PFSK-1 (cell line): ENCODE data around the gene CA7.

ENCODE experiments used
- FOXP2 ChIP-seq: optimal IDR thresholded peaks from 2 replicates; pipeline ENCODE3; 2011; ENCODE audit warnings: borderline replicate concordance, control low read depth, inconsistent platforms; ENCODE audit not compliant: insufficient read depth; ENCODE audit errors: extremely low read length, extremely low read depth
- POLR2AphosphoS5 ChIP-seq: IDR thresholded peaks from 2 replicates; pipeline ENCODE4 v1.6.1; 2012; ENCODE audit warnings: low read depth, mild to moderate bottlenecking, control low read depth, low read length, moderate library complexity
- SIN3A ChIP-seq: IDR thresholded peaks from 2 replicates; pipeline ENCODE4 v1.6.1; 2012; ENCODE audit warnings: mild to moderate bottlenecking, low read length, moderate library complexity, borderline replicate concordance; ENCODE audit not compliant: insufficient read depth
- TAF1 ChIP-seq: IDR thresholded peaks from 2 replicates; pipeline ENCODE4 v1.6.1; 2012; ENCODE audit warnings: low read length, control low read depth, borderline replicate concordance; ENCODE audit not compliant: insufficient read depth
- TF ChIP-seq, protein P1 (sequence below), 2 experiments: IDR thresholded peaks; 2 replicates each; pipeline versions ENCODE4 v1.6.1 to v1.8.0; 2011 to 2012; ENCODE audit warnings: low read depth in 2 of 2, low read length in 2 of 2, control low read depth in 1 of 2, inconsistent platforms in 1 of 2, mild to moderate bottlenecking in 1 of 2, moderate library complexity in 1 of 2; ENCODE audit not compliant: insufficient read depth in 1 of 2

DNA sequence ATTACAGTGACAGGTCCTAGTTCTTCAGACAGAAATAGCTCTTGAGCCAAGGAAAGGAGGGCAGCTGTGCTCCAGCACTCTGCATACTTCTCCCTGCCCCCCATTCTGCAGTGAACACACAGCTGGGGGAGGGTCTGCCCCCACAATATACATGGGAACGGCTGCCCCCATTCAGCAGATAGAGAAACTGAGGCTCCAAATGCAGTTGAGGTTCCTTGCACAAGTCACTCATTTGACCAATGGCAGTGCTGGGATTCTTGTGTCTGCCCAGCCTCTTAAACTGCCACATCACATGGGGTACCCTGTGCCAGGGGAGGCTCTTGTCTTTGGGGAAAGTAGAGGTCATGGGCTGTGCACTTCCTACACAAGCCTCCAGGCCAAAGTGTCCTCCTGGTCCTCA is 25.2 kb downstream of the CA7 start:
- no peak for TF ChIP-seq POLR2AphosphoS5
- no peak for TF ChIP-seq SIN3A
- no peak for TF ChIP-seq TAF1
- TF ChIP-seq, protein P1, sequence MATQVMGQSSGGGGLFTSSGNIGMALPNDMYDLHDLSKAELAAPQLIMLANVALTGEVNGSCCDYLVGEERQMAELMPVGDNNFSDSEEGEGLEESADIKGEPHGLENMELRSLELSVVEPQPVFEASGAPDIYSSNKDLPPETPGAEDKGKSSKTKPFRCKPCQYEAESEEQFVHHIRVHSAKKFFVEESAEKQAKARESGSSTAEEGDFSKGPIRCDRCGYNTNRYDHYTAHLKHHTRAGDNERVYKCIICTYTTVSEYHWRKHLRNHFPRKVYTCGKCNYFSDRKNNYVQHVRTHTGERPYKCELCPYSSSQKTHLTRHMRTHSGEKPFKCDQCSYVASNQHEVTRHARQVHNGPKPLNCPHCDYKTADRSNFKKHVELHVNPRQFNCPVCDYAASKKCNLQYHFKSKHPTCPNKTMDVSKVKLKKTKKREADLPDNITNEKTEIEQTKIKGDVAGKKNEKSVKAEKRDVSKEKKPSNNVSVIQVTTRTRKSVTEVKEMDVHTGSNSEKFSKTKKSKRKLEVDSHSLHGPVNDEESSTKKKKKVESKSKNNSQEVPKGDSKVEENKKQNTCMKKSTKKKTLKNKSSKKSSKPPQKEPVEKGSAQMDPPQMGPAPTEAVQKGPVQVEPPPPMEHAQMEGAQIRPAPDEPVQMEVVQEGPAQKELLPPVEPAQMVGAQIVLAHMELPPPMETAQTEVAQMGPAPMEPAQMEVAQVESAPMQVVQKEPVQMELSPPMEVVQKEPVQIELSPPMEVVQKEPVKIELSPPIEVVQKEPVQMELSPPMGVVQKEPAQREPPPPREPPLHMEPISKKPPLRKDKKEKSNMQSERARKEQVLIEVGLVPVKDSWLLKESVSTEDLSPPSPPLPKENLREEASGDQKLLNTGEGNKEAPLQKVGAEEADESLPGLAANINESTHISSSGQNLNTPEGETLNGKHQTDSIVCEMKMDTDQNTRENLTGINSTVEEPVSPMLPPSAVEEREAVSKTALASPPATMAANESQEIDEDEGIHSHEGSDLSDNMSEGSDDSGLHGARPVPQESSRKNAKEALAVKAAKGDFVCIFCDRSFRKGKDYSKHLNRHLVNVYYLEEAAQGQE (IDR thresholded peaks at IDR 0.05; ENCODE audit: insufficient read depth in 1 of 2, low read depth in 2 of 2, low read length in 2 of 2) = no peak
- no peak for TF ChIP-seq FOXP2
